HEK293 (cell line): Measurements from ENCODE around the gene MRPL14.
A peak's percentile ranks its signal among the peaks of the same experiment; 100 is the strongest.

Experiments
- CTCF ChIA-PET: fragments of 350-600 bp; formaldehyde crosslinking; extraction: SDS; loops from one replicate; lab custom pipeline; 2021; ENCODE audit warnings: antibody characterized with exemption; lab: Yijun Ruan, JAX
- POLR2A ChIA-PET: fragments of 300-600 bp; formaldehyde crosslinking; extraction: SDS; loops from one replicate; lab custom pipeline; 2020; ENCODE audit warnings: antibody characterized with exemption, inconsistent platforms; lab: Yijun Ruan, JAX
- H3K27ac ChIP-seq: fragments of 200-500 bp; sonication (Bioruptor generic); 2 replicates; pipeline ENCODE4 v1.5.1; 2014; ENCODE audit warnings: low read depth, low read length, control low read depth, inconsistent platforms; ENCODE audit errors: extremely low read depth
- H3K36me3 ChIP-seq, 2 experiments: fragments of 200-500 bp in 1 of 2; sonication (Bioruptor generic) in 1 of 2; 1 replicate in 1 of 2; 2 replicates in 1 of 2; pipeline ENCODE4 v1.5.1; 2014 to 2017; ENCODE audit warnings: inconsistent platforms in 2 of 2, low read length in 2 of 2; ENCODE audit not compliant: control insufficient read depth in 2 of 2, insufficient read depth in 1 of 2
- H3K4me1 ChIP-seq: fragments of 200-500 bp; sonication (Bioruptor generic); 2 replicates; pipeline ENCODE4 v1.5.1; 2014; ENCODE audit warnings: mild to moderate bottlenecking, low read length, inconsistent platforms; ENCODE audit not compliant: control insufficient read depth, insufficient read depth
- H3K4me3 ChIP-seq: 2 replicates; pipeline ENCODE4 v1.5.1; 2011; ENCODE audit warnings: low read depth, mild to moderate bottlenecking, control low read depth, low read length, moderate library complexity
- H3K9me3 ChIP-seq: fragments of 200-500 bp; sonication (Bioruptor generic); 2 replicates; pipeline ENCODE4 v1.5.1; 2014; ENCODE audit warnings: low read depth, low read length, inconsistent platforms; ENCODE audit not compliant: control insufficient read depth, insufficient read depth
- EGR2 ChIP-seq: fragments of 450-650 bp; formaldehyde crosslinking; IDR thresholded peaks from 2 replicates; pipeline ENCODE4 v1.5.1; 2016; ENCODE audit warnings: low read depth, missing biosample characterization, missing genetic modification characterization
- GLIS1 ChIP-seq: fragments of 450-650 bp; formaldehyde crosslinking; IDR thresholded peaks from 2 replicates; pipeline ENCODE4 v1.5.1; 2016; ENCODE audit warnings: missing biosample characterization, missing genetic modification characterization
- GLIS2 ChIP-seq: fragments of 450-650 bp; formaldehyde crosslinking; IDR thresholded peaks from 2 replicates; pipeline ENCODE4 v1.5.1; 2016; ENCODE audit warnings: missing biosample characterization, missing genetic modification characterization
- PRDM10 ChIP-seq: fragments of 450-650 bp; formaldehyde crosslinking; IDR thresholded peaks from 2 replicates; pipeline ENCODE4 v1.5.1; 2016; ENCODE audit warnings: missing biosample characterization, missing genetic modification characterization
- SETDB1 ChIP-seq: IDR thresholded peaks from one replicate; pipeline ENCODE4 v1.6.1; 2017; ENCODE audit warnings: mild to moderate bottlenecking, low read length, moderate library complexity, mixed read lengths; ENCODE audit not compliant: insufficient read length
- ZEB2 ChIP-seq: fragments of 450-650 bp; formaldehyde crosslinking; IDR thresholded peaks from 2 replicates; pipeline ENCODE4 v1.5.1; 2016; ENCODE audit warnings: missing biosample characterization, missing genetic modification characterization
- ZFHX2 ChIP-seq: fragments of 450-650 bp; formaldehyde crosslinking; conservative IDR thresholded peaks from 2 replicates; pipeline ENCODE4 v1.5.1; 2016; ENCODE audit warnings: missing biosample characterization, missing genetic modification characterization
- ZIC2 ChIP-seq: fragments of 450-650 bp; formaldehyde crosslinking; IDR thresholded peaks from 2 replicates; pipeline ENCODE4 v1.5.1; 2016; ENCODE audit warnings: missing biosample characterization, missing genetic modification characterization
- ZNF292 ChIP-seq: fragments of 450-650 bp; formaldehyde crosslinking; IDR thresholded peaks from 2 replicates; pipeline ENCODE4 v1.5.1; 2016; ENCODE audit warnings: low read depth, missing biosample characterization, missing genetic modification characterization, borderline replicate concordance
- ZNF521 ChIP-seq: fragments of 450-650 bp; formaldehyde crosslinking; IDR thresholded peaks from 2 replicates; pipeline ENCODE4 v1.5.1; 2017; ENCODE audit warnings: missing biosample characterization, mild to moderate bottlenecking, missing genetic modification characterization
- TF ChIP-seq, protein P1 (sequence below): fragments of 450-650 bp; IDR thresholded peaks from 2 replicates; pipeline ENCODE4 v1.5.1; 2018; ENCODE audit warnings: missing biosample characterization, missing genetic modification characterization

Gene MRPL14

DNA sequence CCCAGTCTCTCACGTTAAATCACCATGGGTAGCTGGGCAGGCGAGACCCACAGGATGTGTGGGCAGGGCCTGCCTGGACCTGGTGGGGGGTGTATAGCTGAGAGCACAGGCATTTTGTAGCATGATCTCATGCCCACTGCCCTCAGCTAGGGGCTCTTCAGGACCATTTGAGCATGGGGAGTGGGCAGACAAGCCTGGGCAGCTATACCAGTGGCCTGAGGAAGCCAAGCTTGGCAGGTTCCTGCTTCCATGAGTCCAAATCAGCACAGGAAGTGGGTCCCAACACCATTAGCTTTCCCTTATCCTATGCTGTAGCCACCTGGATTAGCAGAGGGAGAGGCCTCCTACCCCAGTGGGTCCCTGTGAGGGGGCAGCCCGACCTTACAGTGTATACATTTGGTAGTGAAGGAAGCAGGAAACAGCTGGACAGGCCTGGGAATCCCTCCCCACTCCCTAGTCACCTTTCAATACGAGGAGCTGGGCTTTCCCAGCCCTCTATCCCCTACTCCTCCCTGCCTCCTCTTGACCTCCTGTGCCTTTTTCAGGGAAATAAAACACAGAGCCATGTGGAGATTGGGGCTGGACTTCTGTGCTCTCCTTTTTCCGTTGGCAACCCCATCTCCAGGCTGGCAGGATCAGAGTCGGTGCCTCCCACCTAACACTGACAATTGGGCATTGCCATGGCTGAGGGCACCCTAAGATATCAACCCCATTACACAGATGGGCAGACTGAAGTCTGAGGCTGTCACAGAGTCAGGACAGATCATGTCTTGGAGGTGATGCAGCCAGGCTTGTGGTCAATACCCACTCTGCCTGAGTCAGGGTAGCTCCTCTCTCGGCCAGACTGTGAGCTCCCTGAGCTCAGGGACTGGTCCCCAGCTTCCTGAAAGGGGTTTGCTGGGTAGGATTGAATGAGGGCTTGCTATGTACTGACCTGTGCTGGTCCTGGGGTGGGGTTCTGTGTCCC is 59.8 kb downstream of the MRPL14 start:
- POLR2A ChIA-PET, result interaction anchor here (0.7 to 1.0 kb wide), 2 partner anchors 66 to 297 kb away, joined by 3 read pairs; partner anchors contain the start of gene VEGFA
- TF ChIP-seq ZNF292 (tag by site-specific recombination), result no peak
- peak; percentile 94 for TF ChIP-seq EGR2
- TF ChIP-seq ZFHX2, result peak; percentile 97
- peak; percentile 97 for TF ChIP-seq ZIC2
- TF ChIP-seq GLIS2 (tag by site-specific recombination), result peak; percentile 48; the same call in 1 of the 2 replicates
- TF ChIP-seq ZNF521 (tag by site-specific recombination), result no peak
- TF ChIP-seq GLIS1 (tag by site-specific recombination), result peak; percentile 79
- TF ChIP-seq, all 188 proteins: peak for 5
- Histone ChIP-seq H3K27ac (no peak overlapping the region), H3K36me3 (no peaks in the 10 kb centered on the region), H3K4me1 (no peaks in the 10 kb centered on the region), H3K4me3 (no peak overlapping the region), H3K9me3 (no peaks in the 10 kb centered on the region)
- CTCF ChIA-PET, result interaction anchor here (1.0 to 1.8 kb wide), 4 partner anchors 11 to 343 kb away, joined by 3 to 7 read pairs (median 4); partner anchors contain the start of gene VEGFA

DNA sequence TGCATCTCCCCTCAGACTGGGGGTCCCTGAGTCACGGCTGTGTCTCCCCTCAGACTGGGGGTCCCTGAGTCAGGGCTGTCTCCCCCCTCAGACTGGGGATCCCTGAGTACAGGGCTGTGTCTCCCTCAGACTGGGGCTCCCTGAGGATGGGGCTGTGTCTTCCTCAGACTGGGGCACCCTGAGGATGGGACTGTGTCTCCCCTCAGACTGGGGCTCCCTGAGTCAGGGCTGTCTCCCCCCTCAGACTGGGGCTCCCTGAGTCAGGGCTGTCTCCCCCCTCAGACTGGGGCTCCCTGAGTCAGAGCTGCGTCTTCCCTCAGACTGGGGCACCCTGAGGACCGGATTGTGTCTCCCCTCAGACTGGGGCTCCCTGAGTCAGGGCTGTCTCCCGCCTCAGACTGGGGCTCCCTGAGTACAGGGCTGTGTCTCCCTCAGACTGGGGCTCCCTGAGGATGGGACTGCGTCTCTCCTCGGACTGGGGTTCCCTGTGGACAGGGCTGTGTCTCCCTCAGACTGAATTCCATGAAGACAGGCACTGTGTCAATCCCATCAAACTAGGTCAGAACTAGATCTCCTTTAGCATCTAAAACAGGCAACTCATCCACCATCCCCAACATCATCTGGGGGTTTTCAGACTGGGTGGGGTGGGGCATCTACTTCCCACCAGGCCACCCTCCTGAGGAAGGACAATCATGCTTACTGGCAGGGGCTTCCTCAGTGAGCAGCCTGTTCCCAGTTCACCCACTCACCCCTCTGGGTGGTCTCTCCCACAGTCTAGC is 60.7 kb downstream of the MRPL14 start:
- no peak for TF ChIP-seq SETDB1
- peak; percentile 38; the same call in 1 of the 2 replicates for TF ChIP-seq PRDM10 (tag by site-specific recombination)
- Histone ChIP-seq H3K4me1 (no peaks in the 10 kb centered on the region), H3K27ac (no peak overlapping the region), H3K9me3 (no peaks in the 10 kb centered on the region), H3K36me3 (no peaks in the 10 kb centered on the region), H3K4me3 (no peak overlapping the region)
- ChIA-PET POLR2A (no interaction called here), CTCF (interaction anchor here (0.7 to 1.2 kb wide), 2 partner anchors 168 to 297 kb away, joined by 4 read pairs; partner anchors contain the start of gene VEGFA)

- POLR2A ChIA-PET, result no interaction called here
- Histone ChIP-seq H3K9me3 (no peaks in the 10 kb centered on the region), H3K4me1 (no peaks in the 10 kb centered on the region), H3K36me3 (no peaks in the 10 kb centered on the region), H3K27ac (no peak overlapping the region), H3K4me3 (no peak overlapping the region)
- TF ChIP-seq EGR2 (peak; percentile 68), ZEB2 (tag by site-specific recombination) (no peak), ZFHX2 (peak; percentile 56)
- TF ChIP-seq, protein P1, sequence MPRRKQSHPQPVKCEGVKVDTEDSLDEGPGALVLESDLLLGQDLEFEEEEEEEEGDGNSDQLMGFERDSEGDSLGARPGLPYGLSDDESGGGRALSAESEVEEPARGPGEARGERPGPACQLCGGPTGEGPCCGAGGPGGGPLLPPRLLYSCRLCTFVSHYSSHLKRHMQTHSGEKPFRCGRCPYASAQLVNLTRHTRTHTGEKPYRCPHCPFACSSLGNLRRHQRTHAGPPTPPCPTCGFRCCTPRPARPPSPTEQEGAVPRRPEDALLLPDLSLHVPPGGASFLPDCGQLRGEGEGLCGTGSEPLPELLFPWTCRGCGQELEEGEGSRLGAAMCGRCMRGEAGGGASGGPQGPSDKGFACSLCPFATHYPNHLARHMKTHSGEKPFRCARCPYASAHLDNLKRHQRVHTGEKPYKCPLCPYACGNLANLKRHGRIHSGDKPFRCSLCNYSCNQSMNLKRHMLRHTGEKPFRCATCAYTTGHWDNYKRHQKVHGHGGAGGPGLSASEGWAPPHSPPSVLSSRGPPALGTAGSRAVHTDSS (tag by site-specific recombination), result no peak
- CTCF ChIA-PET, result interaction anchor here (0.9 to 3.5 kb wide), 5 partner anchors 8 to 297 kb away, joined by 3 to 26 read pairs (median 4); partner anchors contain the start of gene VEGFA
These were observed 61.7 kb downstream of the MRPL14 start for GRCh38 chr6:44065443-44066140.
